ENCODE results near the gene C15orf39.

DNA sequence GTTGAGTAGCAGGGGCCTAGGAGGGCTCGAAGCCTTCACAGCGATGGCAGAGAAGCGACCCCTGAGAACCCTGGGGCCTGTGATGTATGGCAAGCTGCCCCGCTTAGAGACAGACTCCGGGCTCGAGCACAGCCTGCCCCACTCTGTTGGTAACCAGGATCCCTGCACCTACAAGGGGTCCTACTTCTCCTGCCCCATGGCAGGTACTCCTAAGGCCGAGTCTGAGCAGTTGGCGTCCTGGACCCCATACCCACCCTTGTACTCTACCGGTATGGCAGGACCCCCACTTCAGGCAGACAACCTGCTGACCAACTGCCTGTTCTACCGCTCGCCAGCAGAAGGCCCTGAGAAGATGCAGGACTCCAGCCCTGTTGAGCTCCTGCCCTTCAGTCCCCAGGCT is 4.3 kb downstream of the C15orf39 start:
- TF ChIP-seq, protein P1, sequence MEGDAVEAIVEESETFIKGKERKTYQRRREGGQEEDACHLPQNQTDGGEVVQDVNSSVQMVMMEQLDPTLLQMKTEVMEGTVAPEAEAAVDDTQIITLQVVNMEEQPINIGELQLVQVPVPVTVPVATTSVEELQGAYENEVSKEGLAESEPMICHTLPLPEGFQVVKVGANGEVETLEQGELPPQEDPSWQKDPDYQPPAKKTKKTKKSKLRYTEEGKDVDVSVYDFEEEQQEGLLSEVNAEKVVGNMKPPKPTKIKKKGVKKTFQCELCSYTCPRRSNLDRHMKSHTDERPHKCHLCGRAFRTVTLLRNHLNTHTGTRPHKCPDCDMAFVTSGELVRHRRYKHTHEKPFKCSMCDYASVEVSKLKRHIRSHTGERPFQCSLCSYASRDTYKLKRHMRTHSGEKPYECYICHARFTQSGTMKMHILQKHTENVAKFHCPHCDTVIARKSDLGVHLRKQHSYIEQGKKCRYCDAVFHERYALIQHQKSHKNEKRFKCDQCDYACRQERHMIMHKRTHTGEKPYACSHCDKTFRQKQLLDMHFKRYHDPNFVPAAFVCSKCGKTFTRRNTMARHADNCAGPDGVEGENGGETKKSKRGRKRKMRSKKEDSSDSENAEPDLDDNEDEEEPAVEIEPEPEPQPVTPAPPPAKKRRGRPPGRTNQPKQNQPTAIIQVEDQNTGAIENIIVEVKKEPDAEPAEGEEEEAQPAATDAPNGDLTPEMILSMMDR (IDR thresholded peaks at IDR 0.05; ENCODE audit: borderline replicate concordance, extremely low read depth, low read length, poor library complexity, severe bottlenecking) = no peak
- no peak for TF ChIP-seq EZH2 (IDR thresholded peaks at IDR 0.05; ENCODE audit: borderline replicate concordance, low read depth, low read length, severe bottlenecking)

All from DND-41 (cell line).